Spinal cord (tissue), 10 donors: ENCODE results near the gene SERPINA3. TPM values are rescaled to one million over a fixed set of nuclear protein-coding genes. Genes with fewer than 3 reads are reported as not detected.
"Not testable (repeated sequence)": the region's sequence is repeated elsewhere in the genome, so short reads cannot be mapped to it uniquely, and the experiment has no call there.

Experiments
- DNase-seq, 6 donors: peaks; one replicate each; pipeline versions ENCODE4 v3.0.0 to v3.0.0-alpha.2; 2013 to 2015; ENCODE audit warnings: low spot score in 6 of 6, low read depth in 4 of 6
- H3K27ac ChIP-seq: one replicate; pipeline ENCODE4 v1.5.1; 2013; ENCODE audit warnings: low read depth, low read length, control low read depth
- H3K27me3 ChIP-seq: one replicate; pipeline ENCODE4 v1.6.1; 2013; ENCODE audit warnings: low read length; ENCODE audit not compliant: control insufficient read depth, insufficient read depth
- H3K36me3 ChIP-seq: one replicate; pipeline ENCODE4 v1.6.1; 2013; ENCODE audit warnings: low read length; ENCODE audit not compliant: control insufficient read depth, insufficient read depth
- H3K4me1 ChIP-seq: one replicate; pipeline ENCODE4 v1.6.1; 2013; ENCODE audit warnings: low read length; ENCODE audit not compliant: control insufficient read depth, insufficient read depth
- H3K4me3 ChIP-seq: one replicate; pipeline ENCODE4 v1.5.1; 2013; ENCODE audit warnings: low read depth, low read length, control low read depth
- H3K9me3 ChIP-seq: one replicate; pipeline ENCODE4 v1.6.1; 2013; ENCODE audit warnings: low read length; ENCODE audit not compliant: control insufficient read depth, insufficient read depth
- WGBS: methylation state at CpG from one replicate; pipeline ENCODE4 v1.1.5; 2013; ENCODE audit warnings: missing lambda C conversion rate; ENCODE audit not compliant: insufficient coverage; 5-methylcytosine and 5-hydroxymethylcytosine counted together
- polyA plus RNA-seq, 2 donors: library from polyadenylated mRNA; unstranded; fragments of 120-200 nt; gene quantifications; one replicate each; pipeline ENCODE4 v1.2.1, GENCODE V29; 2013; ENCODE audit not compliant: insufficient read length in 2 of 2
- total RNA-seq, 2 donors: library from RNA; depleted of rRNA in 1 of 2; stranded (reverse); fragments of 120-200 nt in 1 of 2; fragments of >200 nt in 1 of 2; gene quantifications; one replicate each; pipeline versions ENCODE4 v1.2.3 to v1.2.4, GENCODE V29; 2013 to 2014
- donor health status: healthy.

SERPINA3 gene
- total and polyA plus RNA-seq, 4 donors: 0.78 to 3.0 (median 1.2) TPM

DNA sequence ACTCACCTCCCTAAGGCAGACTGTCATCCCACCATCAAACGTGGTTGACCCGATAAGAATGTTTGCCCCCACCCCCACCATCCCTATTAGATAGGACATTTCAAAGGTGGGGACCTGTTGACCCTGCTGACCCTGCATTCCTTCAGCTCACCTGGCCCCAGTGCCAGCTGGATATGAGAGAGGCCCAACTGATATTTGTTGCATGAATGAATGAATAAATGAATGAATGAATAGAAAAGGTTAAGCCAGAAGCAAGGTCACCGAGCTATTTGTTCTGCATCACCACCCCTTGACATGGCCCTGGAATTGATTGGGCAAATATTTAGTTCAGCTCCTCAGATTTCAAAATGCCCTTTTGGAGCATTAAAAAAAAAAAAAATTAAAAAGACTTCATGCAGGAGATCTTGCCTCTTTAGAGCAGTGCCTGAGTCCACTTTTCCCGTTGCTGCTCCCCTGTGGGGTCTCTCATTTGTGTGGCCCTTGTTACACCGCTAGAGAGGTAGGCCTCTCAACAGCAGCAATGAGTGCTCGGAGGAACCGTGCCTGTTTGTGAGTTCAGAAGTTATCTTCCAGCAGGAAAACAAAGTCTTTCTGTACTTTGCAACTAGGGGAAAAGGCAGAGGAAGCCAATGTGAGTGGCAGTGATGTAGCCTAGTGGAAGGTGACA lies 39.4 kb upstream of the SERPINA3 start:
- Histone ChIP-seq H3K4me3 (no peak overlapping the region), H3K9me3 (no peaks in the 10 kb centered on the region), H3K27me3 (no peaks in the 10 kb centered on the region), H3K27ac (no peak overlapping the region), H3K36me3 (no peaks in the 10 kb centered on the region), H3K4me1 (peaks cover 10% of the 10 kb centered on the region)
- 83% methylated on average over 3 of the region's 7 CpGs for WGBS
- DNase-seq: no peak

DNA sequence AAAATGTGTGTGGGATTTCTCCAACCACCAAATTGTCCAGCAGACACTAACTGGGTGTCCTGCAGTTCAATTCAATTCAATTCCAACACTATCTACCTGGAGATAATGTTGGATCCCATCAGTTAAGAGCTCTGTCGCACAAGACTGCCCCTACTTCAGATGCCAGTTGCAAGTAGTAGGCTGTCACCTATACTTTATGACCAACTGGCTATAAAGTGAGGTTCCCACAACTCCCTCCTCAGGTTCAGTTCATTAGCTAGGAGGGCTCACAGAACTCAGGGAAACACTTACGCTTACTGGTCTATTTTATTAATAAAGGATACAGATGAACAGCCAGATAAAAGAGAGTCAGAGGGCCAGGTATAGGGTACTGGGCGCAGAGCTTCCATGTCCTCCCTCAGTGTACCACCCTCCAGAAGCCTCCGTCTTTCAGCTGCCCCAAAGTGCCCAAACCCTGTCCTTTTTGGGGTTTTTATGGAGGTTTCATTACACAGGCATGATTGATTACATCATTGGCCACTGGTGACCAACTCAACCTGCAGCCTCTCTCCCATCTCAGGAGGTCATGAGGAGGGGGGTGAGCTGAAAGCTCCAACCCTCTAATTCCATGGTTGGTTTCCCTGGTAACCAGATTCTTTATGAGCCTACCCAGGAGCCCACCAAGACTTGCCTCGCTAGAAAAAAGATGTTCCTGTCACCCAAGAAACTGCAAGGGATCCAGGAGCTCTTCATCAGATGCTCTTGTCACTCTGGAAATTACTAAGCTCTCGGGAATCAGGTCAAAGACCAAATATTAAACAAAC lies 38.5 kb upstream of the SERPINA3 start:
- no peaks in the 10 kb centered on the region for H3K36me3 ChIP-seq
- H3K4me1 ChIP-seq: peaks cover 10% of the 10 kb centered on the region
- DNase-seq: peak in 1 of 6 donors; percentile 39
- WGBS: 60% methylated on average over 2 of the region's 6 CpGs
- H3K27me3 ChIP-seq: no peaks in the 10 kb centered on the region
- H3K27ac ChIP-seq: no peak overlapping the region
- no peaks in the 10 kb centered on the region for H3K9me3 ChIP-seq
- no peak overlapping the region for H3K4me3 ChIP-seq

DNA sequence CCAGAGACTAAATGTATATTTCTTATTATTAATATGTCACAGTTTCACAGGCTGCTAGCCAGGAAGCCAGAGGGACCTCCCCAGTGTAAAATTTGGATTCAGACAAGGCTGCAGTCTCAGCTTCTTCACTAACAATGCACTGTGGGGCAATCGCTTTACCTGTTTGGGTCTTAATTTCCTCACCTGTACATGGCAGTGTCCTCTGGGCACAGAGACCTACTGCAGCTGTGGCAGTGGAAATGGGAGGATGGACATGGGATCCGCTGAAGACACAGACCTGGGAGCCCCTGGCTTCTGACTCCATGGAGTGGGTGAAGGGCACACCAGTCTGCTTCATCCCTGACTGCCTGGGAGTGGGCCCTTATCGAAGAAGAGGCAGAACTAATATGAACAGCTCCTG lies 37.9 kb upstream of the SERPINA3 start:
- Histone ChIP-seq H3K4me1 (peaks cover 10% of the 10 kb centered on the region), H3K4me3 (no peak overlapping the region), H3K27ac (no peak overlapping the region), H3K27me3 (no peaks in the 10 kb centered on the region), H3K36me3 (no peaks in the 10 kb centered on the region), H3K9me3 (no peaks in the 10 kb centered on the region)
- peak in 1 of 6 donors; percentile 8 for DNase-seq
- 82% methylated on average over 2 of the region's 3 CpGs for WGBS

DNA sequence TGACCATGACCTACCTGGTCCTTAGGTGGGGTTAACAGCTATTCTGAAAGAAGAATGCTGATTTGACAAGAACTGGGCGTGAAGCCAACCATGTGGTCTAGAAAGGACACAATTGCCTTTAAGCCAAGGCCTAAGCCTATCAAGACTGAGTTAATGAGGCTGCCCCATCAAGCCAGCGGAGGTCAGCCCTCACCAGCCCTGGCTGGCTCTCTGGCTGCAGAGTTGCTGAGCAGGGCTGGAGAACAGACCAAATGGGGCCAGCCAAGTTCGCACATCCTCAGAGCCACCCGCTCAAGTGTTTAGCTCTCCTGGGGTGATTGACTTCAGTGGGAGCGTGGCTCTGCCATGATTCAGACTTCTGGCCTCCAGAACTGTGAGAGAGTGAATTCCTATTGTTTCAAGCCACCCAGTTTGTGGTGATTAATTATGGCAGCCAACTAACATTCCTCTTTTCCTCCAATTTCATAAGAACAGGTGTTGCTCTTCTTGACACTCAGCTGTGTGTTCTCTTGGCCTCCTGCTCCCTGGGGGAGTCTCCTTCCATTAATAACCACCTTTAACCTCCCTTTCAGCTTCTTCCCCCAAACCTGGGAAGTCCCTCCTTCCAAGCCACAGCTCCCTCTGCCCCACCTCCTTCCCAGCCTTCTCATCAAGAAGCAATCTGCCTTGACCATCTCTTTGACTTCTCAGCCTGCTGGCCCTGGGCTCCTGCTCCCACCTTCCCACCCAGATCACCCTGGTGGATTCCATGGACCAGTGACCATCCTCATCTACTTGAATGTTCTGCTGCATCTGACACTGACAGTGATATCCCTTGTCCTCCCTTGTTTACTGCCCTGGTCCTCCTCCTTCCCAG lies 36.2 kb upstream of the SERPINA3 start:
- Histone ChIP-seq H3K36me3 (no peaks in the 10 kb centered on the region), H3K4me3 (no peak overlapping the region), H3K4me1 (peaks cover 12% of the 10 kb centered on the region), H3K27ac (no peak overlapping the region), H3K9me3 (no peaks in the 10 kb centered on the region), H3K27me3 (no peaks in the 10 kb centered on the region)
- DNase-seq: no peak
- 92% methylated on average over 4 of the region's 5 CpGs for WGBS

DNA sequence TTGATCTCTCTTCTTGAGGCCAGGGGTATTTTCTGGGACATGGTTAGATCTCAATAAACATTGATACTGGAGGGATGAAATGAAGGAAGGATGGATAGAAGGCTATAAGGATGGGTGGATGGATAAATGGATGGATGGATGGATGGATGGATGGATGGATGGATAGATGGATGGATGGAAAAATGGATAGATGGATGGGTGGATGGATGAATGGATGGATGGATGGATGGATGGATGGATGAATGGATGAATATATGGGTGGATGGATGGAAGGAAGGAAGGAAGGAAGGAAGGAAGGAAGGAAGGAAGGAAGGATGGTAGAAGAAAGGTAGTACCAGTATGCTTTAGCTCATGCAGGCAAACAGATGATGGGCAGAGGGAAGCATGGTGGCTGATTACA lies 34.7 kb upstream of the SERPINA3 start:
- not testable (repeated sequence) for H3K36me3 ChIP-seq, H3K4me3 ChIP-seq

DNA sequence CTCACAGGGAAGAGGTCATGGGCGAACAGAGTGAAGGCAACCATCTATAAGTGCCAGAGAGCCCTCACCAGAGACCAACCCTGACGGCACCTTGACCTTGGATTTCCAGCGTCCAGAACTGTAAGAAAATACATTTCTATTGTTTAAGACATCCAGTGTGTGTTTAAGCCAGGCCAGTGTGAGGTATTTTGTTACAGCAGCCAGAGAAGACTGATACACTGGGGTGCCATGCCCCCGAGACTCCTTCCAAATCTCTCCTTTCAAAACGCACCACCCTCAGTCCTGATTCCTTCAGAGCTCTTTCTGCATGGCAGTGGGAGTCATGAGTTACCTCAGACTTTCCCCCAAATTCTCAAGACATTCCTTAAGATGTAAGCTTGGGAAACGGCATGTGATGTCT lies 33.5 kb upstream of the SERPINA3 start:
- Histone ChIP-seq H3K27ac (no peak overlapping the region), H3K4me3 (no peak overlapping the region), H3K27me3 (no peaks in the 10 kb centered on the region), H3K36me3 (no peaks in the 10 kb centered on the region), H3K9me3 (no peaks in the 10 kb centered on the region), H3K4me1 (peaks cover 15% of the 10 kb centered on the region)
- DNase-seq: no peak
- WGBS: 100% methylated on average over 3 of the region's 6 CpGs

More for the DNA sequence above, 34.7 kb upstream of the SERPINA3 start:
- H3K4me1 ChIP-seq: peaks cover 15% of the 10 kb centered on the region
- H3K9me3 ChIP-seq, H3K27ac ChIP-seq, H3K27me3 ChIP-seq, DNase-seq: not testable (repeated sequence)

DNA sequence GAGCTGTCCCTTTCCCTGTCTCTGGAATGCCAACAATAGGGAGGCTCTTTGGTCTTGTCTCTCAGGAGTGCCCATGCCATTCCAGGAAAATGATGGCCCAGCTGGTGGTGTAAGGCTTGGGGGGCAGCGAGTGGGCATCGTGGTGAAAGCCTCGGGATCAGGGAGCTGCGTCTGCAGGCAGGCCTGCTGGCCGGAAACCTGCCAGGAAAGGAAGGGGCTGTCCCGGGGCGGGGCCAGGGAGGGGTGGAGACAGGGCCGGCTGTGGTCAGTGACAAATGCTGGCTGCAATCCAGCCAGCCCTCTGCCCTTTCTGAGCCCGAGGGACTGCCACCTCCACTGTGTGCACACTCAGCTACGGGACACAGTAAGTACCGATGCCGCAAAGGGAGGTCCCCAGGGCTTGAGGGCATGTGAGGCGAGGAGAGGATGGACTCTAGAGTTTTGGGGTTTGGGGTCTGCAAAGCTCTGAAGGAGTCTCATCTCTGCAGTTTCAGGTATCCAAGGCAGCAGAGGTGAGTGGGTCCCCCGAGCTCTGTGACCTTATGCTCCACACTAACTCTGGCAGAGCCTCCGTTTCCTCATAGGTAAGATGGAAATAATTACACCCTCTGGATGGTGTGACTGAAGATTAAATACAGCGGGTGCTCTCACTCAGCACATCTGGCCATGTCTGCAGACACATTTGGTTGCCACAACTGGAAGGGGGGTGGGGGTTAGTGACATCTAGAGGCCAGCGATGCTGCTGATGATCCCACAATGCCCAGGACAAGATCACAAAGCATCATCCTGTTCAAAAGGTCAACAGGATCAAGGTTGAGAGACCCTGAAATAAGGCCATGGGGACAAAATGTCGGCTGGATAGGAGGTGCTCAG lies 30.8 kb upstream of the SERPINA3 start, which contains the start of gene SERPINA5:
SERPINA5 (plus strand) TSS at position 300 of the 873 bp plus-strand sequence. CDS start 5,937 bp downstream, outside the sequence.
- DNase-seq: peak in 2 of 6 donors; percentile 15 to 30
- H3K4me1 ChIP-seq: peaks cover 12% of the 10 kb centered on the region

DNA sequence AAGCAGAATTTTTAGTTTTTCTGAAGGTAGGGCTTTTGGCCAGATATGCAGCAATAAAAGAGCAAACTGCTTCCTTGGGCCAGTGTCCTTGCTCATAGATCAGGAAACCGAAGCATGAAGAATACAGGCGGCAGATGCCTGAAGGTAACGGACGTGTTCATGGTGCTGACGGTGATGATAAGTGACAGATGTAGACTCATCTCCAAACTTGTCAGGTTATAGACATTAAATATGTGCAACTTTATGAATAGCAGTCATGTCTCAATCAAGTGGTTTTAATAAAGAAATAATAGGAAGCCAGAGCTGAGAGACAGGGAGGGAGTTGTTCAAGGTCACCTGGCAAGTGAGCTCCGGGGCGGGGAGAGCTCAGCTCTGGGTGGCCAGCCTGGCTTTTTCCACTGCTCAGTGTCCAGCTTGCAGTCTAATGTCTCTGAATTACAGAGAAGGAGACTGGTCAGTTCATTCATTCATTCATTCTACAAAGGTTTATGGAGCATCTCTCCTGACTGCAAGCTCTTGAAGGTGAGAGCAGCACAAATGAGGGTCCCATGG lies 29.9 kb upstream of the SERPINA3 start:
- H3K4me3 ChIP-seq: no peak overlapping the region

More for the DNA sequence above, 30.8 kb upstream of the SERPINA3 start, which contains the start of gene SERPINA5:
- Histone ChIP-seq H3K4me3 (no peak within 1 kb of the TSS), H3K27ac (peak within 1 kb of the TSS; percentile 17), H3K27me3 (no peaks in the 10 kb centered on the region), H3K9me3 (no peaks in the 10 kb centered on the region), H3K36me3 (no peaks in the 10 kb centered on the region)
- WGBS: 42% methylated on average over 15 of the region's 18 CpGs

More for the DNA sequence above, 29.9 kb upstream of the SERPINA3 start:
- Histone ChIP-seq H3K27me3 (no peaks in the 10 kb centered on the region), H3K9me3 (no peaks in the 10 kb centered on the region), H3K27ac (no peak overlapping the region), H3K36me3 (no peaks in the 10 kb centered on the region), H3K4me1 (peaks cover 12% of the 10 kb centered on the region)
- peak in 1 of 6 donors; percentile 42 for DNase-seq
- 93% methylated on average over 3 of the region's 7 CpGs for WGBS
